SK-N-SH (cell line): ENCODE measurements around the gene ZFP90. TPM values are rescaled to one million over a fixed set of nuclear protein-coding genes. Genes with fewer than 3 reads are reported as not detected.

Experiments
- CTCF ChIA-PET: fragments of 300-600, 350-600 bp; formaldehyde crosslinking; extraction: SDS; loops from one replicate; lab custom pipeline; 2021; lab: Yijun Ruan, JAX
- POLR2A ChIA-PET: fragments of 350-600 bp; sonication (Branson Sonifier 250); formaldehyde crosslinking; extraction: SDS; loops from one replicate; lab custom pipeline; 2020; ENCODE audit warnings: antibody characterized with exemption, inconsistent platforms; lab: Yijun Ruan, JAX
- DNase-seq: peaks from one replicate; pipeline ENCODE4 v3.0.0; 2012
- H2AFZ ChIP-seq: fragments of 200-600 bp; sonication (generic); 2 replicates; pipeline ENCODE4 v1.8.1; 2016; ENCODE audit warnings: antibody characterized with exemption, mild to moderate bottlenecking, low read depth
- H3F3A ChIP-seq: fragments of 200-600 bp; sonication (generic); replicated peaks from 2 replicates; pipeline ENCODE3; 2016; ENCODE audit warnings: antibody characterized with exemption, mild to moderate bottlenecking; ENCODE audit not compliant: insufficient read depth
- H3K27ac ChIP-seq, 2 experiments: fragments of 200-500 bp in 1 of 2; fragments of 200-600 bp in 1 of 2; sonication (Bioruptor generic) in 1 of 2; sonication (generic), shearing (Covaris generic) in 1 of 2; 2 replicates each; pipeline versions ENCODE4 v1.5.1 to v1.6.1; 2014 to 2016; ENCODE audit warnings: low read depth in 2 of 2, inconsistent platforms in 1 of 2, low read length in 1 of 2, mild to moderate bottlenecking in 1 of 2, mixed read lengths in 1 of 2
- H3K27me3 ChIP-seq: fragments of 200-600 bp; sonication (generic), shearing (Covaris generic); 2 replicates; pipeline ENCODE4 v1.6.1; 2016; ENCODE audit warnings: mixed run types; ENCODE audit not compliant: insufficient read depth
- H3K36me3 ChIP-seq, 2 experiments: fragments of 200-500 bp in 1 of 2; fragments of 200-600 bp in 1 of 2; sonication (Bioruptor generic) in 1 of 2; sonication (generic) in 1 of 2; replicated peaks in 1 of 2; 2 replicates each; pipeline versions ENCODE3 to v1.5.1; 2014 to 2016; ENCODE audit warnings: low read length in 1 of 2, mild to moderate bottlenecking in 1 of 2; ENCODE audit not compliant: insufficient read depth in 2 of 2, control insufficient read depth in 1 of 2
- H3K4me1 ChIP-seq, 2 experiments: fragments of 200-500 bp in 1 of 2; fragments of 200-600 bp in 1 of 2; sonication (Bioruptor generic) in 1 of 2; sonication (generic), shearing (Covaris generic) in 1 of 2; 2 replicates each; pipeline versions ENCODE4 v1.5.1 to v1.6.1; 2014 to 2016; ENCODE audit warnings: low read depth in 1 of 2, low read length in 1 of 2, mixed run types in 1 of 2; ENCODE audit not compliant: insufficient read depth in 2 of 2, control insufficient read depth in 1 of 2
- H3K4me2 ChIP-seq: fragments of 200-600 bp; sonication (generic), shearing (Covaris generic); 2 replicates; pipeline ENCODE4 v1.6.1; 2017; ENCODE audit warnings: mixed run types
- H3K4me3 ChIP-seq, 2 experiments: fragments of 200-500 bp in 1 of 2; fragments of 200-600 bp in 1 of 2; sonication (Bioruptor generic) in 1 of 2; sonication (generic), shearing (Covaris generic) in 1 of 2; 2 replicates each; pipeline versions ENCODE4 v1.5.1 to v1.8.1; 2014 to 2016; ENCODE audit warnings: low read depth in 2 of 2, inconsistent platforms in 1 of 2, low read length in 1 of 2, mild to moderate bottlenecking in 1 of 2, mixed read lengths in 1 of 2, moderate library complexity in 1 of 2
- H3K79me2 ChIP-seq: fragments of 200-600 bp; sonication (generic); 2 replicates; pipeline ENCODE4 v1.8.1; 2017; ENCODE audit warnings: mild to moderate bottlenecking; ENCODE audit not compliant: insufficient read depth
- H3K9ac ChIP-seq: fragments of 200-600 bp; sonication (generic); 2 replicates; pipeline ENCODE4 v1.6.1; 2017; ENCODE audit warnings: mixed run types
- H3K9me2 ChIP-seq: fragments of 200-600 bp; sonication (generic); 2 replicates; pipeline ENCODE4 v1.6.1; 2017; ENCODE audit warnings: mixed run types
- H3K9me3 ChIP-seq: fragments of 200-600 bp; sonication (generic); 2 replicates; pipeline ENCODE4 v1.6.1; 2017; ENCODE audit warnings: mixed run types, mild to moderate bottlenecking, moderate library complexity
- H4K20me1 ChIP-seq: fragments of 200-600 bp; sonication (generic); 2 replicates; pipeline ENCODE4 v1.6.1; 2017; ENCODE audit warnings: mild to moderate bottlenecking, mixed run types; ENCODE audit not compliant: insufficient read depth
- ELF1 ChIP-seq: IDR thresholded peaks from 2 replicates; pipeline ENCODE4 v1.4.0; 2012
- EP300 ChIP-seq, 2 experiments: IDR thresholded peaks; 2 replicates each; pipeline versions ENCODE4 v1.4.0 to v1.6.1; 2012; ENCODE audit warnings: borderline replicate concordance in 1 of 2, low read depth in 1 of 2, low read length in 1 of 2
- EZH2phosphoT487 ChIP-seq: fragments of 200-600 bp; sonication (generic); IDR thresholded peaks from 2 replicates; pipeline ENCODE4 v1.6.1; 2017; ENCODE audit warnings: low read depth, mixed run types, mild to moderate bottlenecking, antibody characterized with exemption, moderate library complexity, borderline replicate concordance
- FOXJ3 ChIP-seq: sonication (generic); formaldehyde crosslinking; IDR thresholded peaks from 2 replicates; pipeline ENCODE4 v1.5.1; 2020; ENCODE audit warnings: mild to moderate bottlenecking, missing genetic modification reagents
- FOXM1 ChIP-seq: IDR thresholded peaks from 2 replicates; pipeline ENCODE4 v1.4.0; 2012; ENCODE audit warnings: low read depth, mild to moderate bottlenecking
- GABPA ChIP-seq: IDR thresholded peaks from 2 replicates; pipeline ENCODE4 v1.4.0; 2012; ENCODE audit warnings: low read depth, mild to moderate bottlenecking
- GATA2 ChIP-seq: sonication (generic); formaldehyde crosslinking; IDR thresholded peaks from 2 replicates; pipeline ENCODE4 v1.5.0; 2020; ENCODE audit warnings: mild to moderate bottlenecking, missing genetic modification reagents
- JUND ChIP-seq: IDR thresholded peaks from 2 replicates; pipeline ENCODE4 v1.4.0; 2012
- MXI1 ChIP-seq: IDR thresholded peaks from 2 replicates; pipeline ENCODE4 v1.6.1; 2012; ENCODE audit warnings: mild to moderate bottlenecking, low read depth, low read length, improper control_type of control experiment
- PBX3 ChIP-seq: IDR thresholded peaks from 2 replicates; pipeline ENCODE4; 2012
- POLR2AphosphoS5 ChIP-seq: IDR thresholded peaks from 2 replicates; pipeline ENCODE4 v1.6.1; 2012; ENCODE audit warnings: low read depth, low read length
- RAD21 ChIP-seq: IDR thresholded peaks from 2 replicates; pipeline ENCODE4 v1.6.1; 2012; ENCODE audit warnings: mild to moderate bottlenecking, low read length
- RFX5 ChIP-seq: IDR thresholded peaks from 2 replicates; pipeline ENCODE4 v1.6.1; 2012; ENCODE audit warnings: mild to moderate bottlenecking, improper control_type of control experiment, low read length
- TEAD4 ChIP-seq: IDR thresholded peaks from 2 replicates; pipeline ENCODE4 v1.4.0; 2012; ENCODE audit warnings: mild to moderate bottlenecking, borderline replicate concordance; ENCODE audit not compliant: insufficient read depth
- YY1 ChIP-seq: IDR thresholded peaks from 2 replicates; pipeline ENCODE4 v1.4.0; 2012; ENCODE audit warnings: low read depth, mild to moderate bottlenecking
- WGBS: methylation state at CpG from one replicate; pipeline ENCODE4 v1.1.6; 2017; ENCODE audit warnings: low lambda C conversion rate; 5-methylcytosine and 5-hydroxymethylcytosine counted together
- polyA plus RNA-seq, 3 experiments: library from polyadenylated mRNA; depleted of rRNA; stranded (reverse); fragments of >200 nt; gene quantifications; 2 replicates each; pipeline ENCODE4 v1.2.3, GENCODE V29; 2012
- TF ChIP-seq, protein P1 (sequence below): IDR thresholded peaks from 2 replicates; pipeline ENCODE4 v1.6.1; 2012; ENCODE audit warnings: mild to moderate bottlenecking, low read depth, low read length, moderate library complexity

The ZFP90 gene
- polyA plus RNA-seq, 1 of the 3 experiments (the other 2 are of a cell fraction): 9.9 TPM

DNA sequence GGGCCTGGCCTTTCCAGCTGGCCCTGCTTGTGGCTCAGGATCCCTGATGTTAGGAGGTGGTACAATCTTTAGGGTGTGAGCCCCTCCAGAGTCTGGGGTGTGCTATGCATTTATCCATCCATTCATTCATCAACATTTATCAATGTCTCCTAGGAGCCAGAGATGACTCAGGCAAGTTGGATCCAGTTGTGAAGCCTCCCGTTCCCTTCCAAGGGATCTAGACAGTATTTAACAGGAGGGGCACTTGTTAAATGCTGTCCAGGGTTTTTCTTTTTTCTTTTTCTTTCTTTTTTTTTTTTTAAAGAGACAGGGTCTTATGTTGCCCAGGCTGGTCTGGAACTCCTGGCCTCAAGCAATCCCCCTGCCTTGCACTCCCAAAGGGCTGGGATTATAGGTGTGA lies 48.7 kb upstream of the ZFP90 start:
- Histone ChIP-seq H4K20me1 (no peaks in the 10 kb centered on the region), H3K79me2 (no peaks in the 10 kb centered on the region), H3K9me3 (no peaks in the 10 kb centered on the region), H3K4me2 (no peak overlapping the region), H3K27ac (no peak overlapping the region), H3K9ac (no peak overlapping the region), H3K36me3 (no peaks in the 10 kb centered on the region), H3K4me3 (no peak overlapping the region), H3K9me2 (no peaks in the 10 kb centered on the region), H3F3A (no peaks in the 10 kb centered on the region), H3K27me3 (no peaks in the 10 kb centered on the region), H3K4me1 (no peaks in the 10 kb centered on the region; a peak in 1 of 4 replicates), H2AFZ (no peak overlapping the region)
- TF ChIP-seq JUND (no peak), MXI1 (no peak), GABPA (no peak), GATA2 (CRISPR knock-in tag) (no peak), POLR2AphosphoS5 (no peak), YY1 (no peak), FOXM1 (no peak), FOXJ3 (no peak), PBX3 (no peak), RFX5 (no peak), ELF1 (no peak), EP300 (IDR thresholded peaks at IDR 0.05; ENCODE audit: borderline replicate concordance in 1 of 2, low read depth in 1 of 2, low read length in 1 of 2) (no peak), TEAD4 (no peak), EZH2phosphoT487 (no peak), RAD21 (no peak)
- TF ChIP-seq, protein P1, sequence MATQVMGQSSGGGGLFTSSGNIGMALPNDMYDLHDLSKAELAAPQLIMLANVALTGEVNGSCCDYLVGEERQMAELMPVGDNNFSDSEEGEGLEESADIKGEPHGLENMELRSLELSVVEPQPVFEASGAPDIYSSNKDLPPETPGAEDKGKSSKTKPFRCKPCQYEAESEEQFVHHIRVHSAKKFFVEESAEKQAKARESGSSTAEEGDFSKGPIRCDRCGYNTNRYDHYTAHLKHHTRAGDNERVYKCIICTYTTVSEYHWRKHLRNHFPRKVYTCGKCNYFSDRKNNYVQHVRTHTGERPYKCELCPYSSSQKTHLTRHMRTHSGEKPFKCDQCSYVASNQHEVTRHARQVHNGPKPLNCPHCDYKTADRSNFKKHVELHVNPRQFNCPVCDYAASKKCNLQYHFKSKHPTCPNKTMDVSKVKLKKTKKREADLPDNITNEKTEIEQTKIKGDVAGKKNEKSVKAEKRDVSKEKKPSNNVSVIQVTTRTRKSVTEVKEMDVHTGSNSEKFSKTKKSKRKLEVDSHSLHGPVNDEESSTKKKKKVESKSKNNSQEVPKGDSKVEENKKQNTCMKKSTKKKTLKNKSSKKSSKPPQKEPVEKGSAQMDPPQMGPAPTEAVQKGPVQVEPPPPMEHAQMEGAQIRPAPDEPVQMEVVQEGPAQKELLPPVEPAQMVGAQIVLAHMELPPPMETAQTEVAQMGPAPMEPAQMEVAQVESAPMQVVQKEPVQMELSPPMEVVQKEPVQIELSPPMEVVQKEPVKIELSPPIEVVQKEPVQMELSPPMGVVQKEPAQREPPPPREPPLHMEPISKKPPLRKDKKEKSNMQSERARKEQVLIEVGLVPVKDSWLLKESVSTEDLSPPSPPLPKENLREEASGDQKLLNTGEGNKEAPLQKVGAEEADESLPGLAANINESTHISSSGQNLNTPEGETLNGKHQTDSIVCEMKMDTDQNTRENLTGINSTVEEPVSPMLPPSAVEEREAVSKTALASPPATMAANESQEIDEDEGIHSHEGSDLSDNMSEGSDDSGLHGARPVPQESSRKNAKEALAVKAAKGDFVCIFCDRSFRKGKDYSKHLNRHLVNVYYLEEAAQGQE: no peak
- ChIA-PET CTCF (interaction anchor here (0.7 to 1.8 kb wide), 3 partner anchors 25 to 39 kb away, joined by 3 to 4 read pairs (median 4); no protein-coding TSS in a partner anchor), POLR2A (no interaction called here)
- DNase-seq: no peak
- WGBS: 54% methylated on average over 1 of the region's 1 CpG
